NCI-H1417 (cell line): ENCODE results near the gene MRM2.

Experiments used
- DNase-seq, 3 experiments: peaks; one replicate each; lab custom pipeline; 2025; lab: John Stamatoyannopoulos, UW

MRM2 gene

GRCh38 chr7:2222516-2222915 lies 19.5 kb downstream of the MRM2 start:
- no peak for DNase-seq

- DNase-seq: no peak
Observed at GRCh38 chr7:2220954-2221353, 21.1 kb downstream of the MRM2 start.

- DNase-seq: no peak
Observed at GRCh38 chr7:2220506-2220905, 21.5 kb downstream of the MRM2 start.

- DNase-seq: no peak
Observed at GRCh38 chr7:2220030-2220429, 22.0 kb downstream of the MRM2 start.

- DNase-seq: no peak
Observed at GRCh38 chr7:2219606-2220005, 22.4 kb downstream of the MRM2 start.

- no peak for DNase-seq
Observed at GRCh38 chr7:2219136-2219535, 22.9 kb downstream of the MRM2 start.

GRCh38 chr7:2218444-2218785 lies 23.6 kb downstream of the MRM2 start:
- no peak for DNase-seq

GRCh38 chr7:2217716-2218443 lies 24.1 kb downstream of the MRM2 start:
- DNase-seq: no peak

GRCh38 chr7:2217206-2217605 lies 24.8 kb downstream of the MRM2 start:
- DNase-seq: no peak

GRCh38 chr7:2215851-2216250 lies 26.2 kb downstream of the MRM2 start:
- DNase-seq: no peak

- no peak for DNase-seq
Observed at GRCh38 chr7:2214636-2215035, 27.4 kb downstream of the MRM2 start.

GRCh38 chr7:2213551-2214215 lies 28.3 kb downstream of the MRM2 start:
- no peak for DNase-seq

GRCh38 chr7:2212906-2213305 lies 29.1 kb downstream of the MRM2 start:
- DNase-seq: no peak

GRCh38 chr7:2211926-2212325 lies 30.1 kb downstream of the MRM2 start:
- no peak for DNase-seq

- no peak for DNase-seq
Observed at GRCh38 chr7:2211259-2211880, 30.6 kb downstream of the MRM2 start.

- no peak for DNase-seq
Observed at GRCh38 chr7:2210551-2211258, 31.3 kb downstream of the MRM2 start.

- no peak for DNase-seq
Observed at GRCh38 chr7:2209961-2210323, 32.1 kb downstream of the MRM2 start.

- peak; percentile 31 to 66 (median 35) for DNase-seq
Observed at GRCh38 chr7:2209146-2209960, 32.7 kb downstream of the MRM2 start.

GRCh38 chr7:2208712-2209111 lies 33.3 kb downstream of the MRM2 start:
- no peak for DNase-seq

GRCh38 chr7:2205036-2205780 lies 36.8 kb downstream of the MRM2 start:
- no peak for DNase-seq

GRCh38 chr7:2204446-2204845 lies 37.6 kb downstream of the MRM2 start:
- no peak for DNase-seq
